ENCODE data around the gene SPCS3. TPM values are rescaled to one million over a fixed set of nuclear protein-coding genes. Genes with fewer than 3 reads are reported as not detected.
"Not testable (repeated sequence)": the region's sequence is repeated elsewhere in the genome, so short reads cannot be mapped to it uniquely, and the experiment has no call there.

Gene SPCS3
- total RNA-seq, 1 donor from 2014 or later: 101 TPM

DNA sequence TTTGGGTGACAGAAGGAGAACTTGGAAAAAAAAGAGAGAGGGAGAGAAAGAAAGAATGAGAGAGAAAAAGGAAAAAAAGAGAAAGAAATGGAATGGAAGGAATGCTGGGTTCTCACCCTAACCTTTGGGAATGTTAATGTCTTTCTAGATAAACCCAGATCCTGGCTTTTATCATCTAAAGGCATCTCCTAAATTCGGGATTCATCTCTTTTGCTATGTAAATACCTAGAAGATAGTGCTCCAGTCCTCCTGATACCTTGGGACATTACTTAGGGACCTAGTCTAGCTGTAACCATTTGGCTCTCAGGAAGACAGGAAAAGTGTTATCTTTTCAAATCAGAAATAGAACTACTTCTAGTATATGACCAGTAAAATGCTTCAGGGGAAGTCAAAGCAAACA is 15.8 kb upstream of the SPCS3 start:
- DNase-seq (ENCODE audit: low read depth in 2 of 2): no peak

DNA sequence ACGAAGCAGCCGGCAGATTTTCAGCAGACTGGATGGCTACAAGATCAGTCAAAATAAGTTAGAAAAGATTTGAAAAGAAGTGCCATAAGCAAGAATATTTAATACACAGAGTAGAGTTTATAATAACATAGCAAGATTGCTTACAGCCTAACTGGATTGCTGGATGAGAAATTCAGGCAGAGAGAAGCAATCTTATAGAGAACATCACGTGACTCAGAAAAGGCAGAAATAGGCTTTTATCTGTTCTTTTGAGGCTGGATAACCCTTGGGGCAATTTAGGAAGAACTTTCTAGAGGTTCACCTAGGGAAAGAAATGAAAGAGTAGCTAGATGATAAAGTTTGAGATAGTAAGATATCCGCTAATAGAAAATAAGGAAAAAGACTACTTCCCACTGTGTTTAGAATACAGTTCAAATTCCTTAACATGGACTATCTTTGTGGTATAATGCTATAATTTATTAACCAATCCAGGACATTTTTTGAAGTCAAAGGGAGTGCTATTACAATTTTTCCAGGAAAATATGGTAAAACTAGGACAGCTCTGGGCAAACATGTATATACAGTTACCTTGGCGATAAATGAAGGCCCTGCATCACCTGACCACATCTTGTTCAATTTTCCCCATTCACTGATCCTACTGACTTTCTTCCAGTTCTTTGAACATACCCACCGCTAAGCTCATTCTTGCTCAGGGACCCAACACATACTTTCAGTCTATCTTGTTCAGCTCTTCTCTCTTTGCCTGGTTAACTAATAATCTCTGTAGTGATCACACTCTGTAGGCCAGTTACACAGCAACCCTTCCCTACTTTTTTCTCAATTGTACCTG is 12.7 kb upstream of the SPCS3 start:
- DNase-seq (ENCODE audit: low read depth in 2 of 2): no peak

DNA sequence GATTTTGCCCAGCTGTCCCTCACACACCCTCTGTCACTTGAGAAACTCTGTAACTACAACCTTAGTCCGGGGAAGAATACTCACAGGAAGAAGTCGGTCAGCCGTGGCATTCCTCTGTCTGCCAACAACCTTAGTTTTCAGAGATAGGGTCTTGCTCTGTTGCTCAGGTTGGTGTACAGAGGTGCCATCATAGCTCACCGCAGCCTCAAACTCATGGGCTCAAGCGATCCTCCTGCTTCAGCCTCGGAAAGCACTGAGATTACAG is 12.2 kb upstream of the SPCS3 start:
- DNase-seq (ENCODE audit: low read depth in 2 of 2): no peak

DNA sequence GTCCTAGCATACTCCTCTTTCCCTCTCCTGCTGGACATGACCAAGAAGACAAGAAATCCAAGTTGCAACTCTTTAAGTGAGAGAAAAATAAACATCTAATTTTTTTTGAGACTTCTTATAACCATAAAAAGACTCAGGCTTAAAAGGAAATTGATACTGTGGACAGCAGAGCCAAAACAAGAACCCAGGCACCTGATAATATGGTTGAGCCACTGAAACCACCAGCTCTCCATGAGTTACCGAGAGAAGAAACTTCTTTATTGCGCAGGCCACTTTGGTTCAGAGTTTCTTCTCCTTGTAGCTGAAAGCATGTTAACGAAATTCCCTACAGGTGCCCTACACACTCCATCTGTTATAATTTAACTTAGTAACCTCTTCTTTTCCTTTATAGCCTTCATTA is 11.3 kb upstream of the SPCS3 start:
- no peak for DNase-seq (ENCODE audit: low read depth in 2 of 2)

DNA sequence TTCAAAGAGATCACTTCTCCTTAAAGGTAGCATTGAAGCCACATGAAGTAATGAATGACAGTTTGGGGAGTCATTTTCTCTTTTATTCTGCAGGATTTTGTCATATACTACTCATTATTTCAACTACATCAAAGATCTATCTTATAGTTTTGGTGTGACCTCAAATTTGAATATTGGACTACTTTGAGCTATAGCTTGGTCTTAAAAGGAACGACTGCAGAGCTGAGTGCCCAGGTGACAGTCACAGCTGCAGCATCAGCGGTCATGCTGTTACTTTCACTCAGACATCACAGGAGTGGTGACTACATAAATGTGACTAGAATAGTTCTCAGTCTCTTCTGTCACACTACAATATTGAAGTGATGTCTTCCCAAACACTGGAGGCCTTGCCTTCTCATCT is 10.7 kb upstream of the SPCS3 start:
- no peak for DNase-seq (ENCODE audit: low read depth in 2 of 2)

DNA sequence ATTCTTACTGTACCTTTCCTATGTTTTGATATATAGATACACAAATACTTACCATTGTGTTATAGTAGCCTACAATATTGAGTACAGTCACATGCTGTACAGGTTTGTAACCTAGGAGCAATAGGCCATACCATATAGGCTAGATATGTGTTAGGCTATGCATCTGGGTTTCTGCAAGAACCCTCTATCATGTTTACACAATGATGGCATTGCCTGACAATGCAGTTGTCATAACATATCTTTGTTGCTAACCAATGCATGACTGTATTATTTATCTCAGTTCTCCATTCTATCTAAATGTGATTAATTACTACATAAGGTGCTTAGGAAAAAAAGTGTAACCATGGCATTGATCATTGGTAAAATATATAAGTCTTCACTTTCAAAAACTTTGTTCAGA is 10.0 kb upstream of the SPCS3 start:
- no peak for DNase-seq (ENCODE audit: low read depth in 2 of 2)

DNA sequence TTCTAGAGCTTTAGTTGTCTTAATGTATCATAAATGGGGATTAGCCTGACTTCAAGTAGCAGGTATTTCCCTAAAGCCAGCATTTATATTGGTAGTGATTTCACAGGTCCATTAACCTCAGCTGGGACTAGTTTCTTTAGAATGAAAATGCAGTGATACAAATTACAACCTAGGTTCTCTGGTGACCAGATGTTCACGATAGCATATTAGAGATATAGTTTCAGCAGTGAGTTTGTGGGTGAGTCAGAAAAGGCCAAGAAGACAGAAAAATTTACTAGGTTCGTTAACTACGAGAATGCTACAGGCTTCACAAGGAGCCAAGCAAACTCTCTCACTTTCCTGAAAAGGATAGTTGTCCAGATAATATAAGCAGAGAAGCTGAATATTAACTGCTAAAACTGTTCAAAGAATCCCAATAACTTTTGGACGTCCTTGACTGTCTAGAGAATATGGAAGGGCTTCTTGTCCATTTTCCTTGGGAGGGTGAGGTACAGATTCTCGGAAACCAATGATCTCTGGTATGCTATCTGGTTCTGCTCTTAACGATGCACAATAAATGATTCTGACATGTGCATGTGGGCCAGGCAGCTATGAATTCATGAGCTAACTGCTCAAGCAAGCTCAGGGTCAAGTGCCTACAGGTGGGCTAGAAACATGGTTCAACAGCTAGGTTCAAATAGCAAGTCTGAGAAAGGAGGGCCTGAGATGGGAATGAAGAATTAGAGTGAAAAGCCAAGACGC is 6.0 kb upstream of the SPCS3 start:
- no peak for DNase-seq (ENCODE audit: low read depth in 2 of 2)

DNA sequence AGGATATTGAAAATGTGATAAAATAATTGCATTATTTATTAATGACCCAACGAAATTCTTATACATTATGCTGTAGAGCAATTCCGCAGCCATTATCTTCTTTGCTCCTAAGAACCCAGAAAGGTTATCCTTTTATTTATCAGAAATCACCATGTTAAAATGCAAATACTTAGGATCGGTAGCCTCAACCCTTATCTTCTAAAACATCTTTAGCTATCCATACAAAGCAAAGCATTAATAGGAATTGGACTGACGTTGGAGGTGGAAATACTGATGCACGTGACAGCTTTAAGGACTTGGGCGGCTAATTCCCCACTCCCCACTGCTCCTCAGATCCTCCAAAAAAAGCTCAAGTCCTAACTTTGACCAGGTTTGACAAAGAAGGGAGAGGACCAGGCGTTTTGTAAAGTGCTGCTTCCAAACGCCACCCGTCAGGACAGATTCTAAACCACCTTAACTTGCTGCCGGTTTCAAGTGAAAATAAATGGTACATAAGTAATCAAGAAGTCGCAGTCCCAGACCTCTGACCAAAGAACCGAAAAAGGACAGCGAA is 539 bp upstream of the SPCS3 start:
- peak in 1 of 2 donors; percentile 35 for DNase-seq (ENCODE audit: low read depth in 2 of 2)

DNA sequence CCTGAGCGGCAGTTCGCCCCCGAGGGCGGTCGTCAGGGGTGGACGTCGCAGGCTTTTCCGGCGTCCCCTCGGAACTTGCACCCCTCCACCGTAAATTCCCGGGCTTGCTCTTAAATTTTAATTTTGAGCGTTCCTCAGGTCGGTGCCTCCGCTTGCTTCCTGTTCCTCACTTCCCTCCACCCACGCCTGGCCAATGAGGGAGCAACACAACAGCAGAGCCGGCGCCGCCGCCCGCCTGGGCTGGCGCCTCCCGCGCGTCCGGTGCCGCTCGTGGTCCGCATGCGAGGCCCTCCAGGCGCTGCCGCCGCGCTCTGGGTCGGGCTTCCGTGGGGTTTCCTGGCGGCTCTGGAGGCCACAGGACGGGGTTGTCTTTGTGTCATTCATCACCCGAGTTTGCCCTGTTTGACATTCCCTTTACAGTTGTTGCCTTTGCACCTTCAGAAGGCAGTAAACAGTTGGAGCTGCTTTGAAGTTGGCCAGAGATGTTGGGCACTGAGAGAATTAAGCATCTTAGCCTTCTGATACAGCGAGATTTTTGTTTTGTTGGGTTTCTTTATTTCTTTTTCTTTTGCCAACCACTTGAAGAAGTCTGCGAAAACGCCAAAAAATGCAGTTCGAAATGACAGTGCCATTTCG is 692 bp downstream of the SPCS3 start:
- peak; percentile 84 to 95 for DNase-seq (ENCODE audit: low read depth in 2 of 2)

DNA sequence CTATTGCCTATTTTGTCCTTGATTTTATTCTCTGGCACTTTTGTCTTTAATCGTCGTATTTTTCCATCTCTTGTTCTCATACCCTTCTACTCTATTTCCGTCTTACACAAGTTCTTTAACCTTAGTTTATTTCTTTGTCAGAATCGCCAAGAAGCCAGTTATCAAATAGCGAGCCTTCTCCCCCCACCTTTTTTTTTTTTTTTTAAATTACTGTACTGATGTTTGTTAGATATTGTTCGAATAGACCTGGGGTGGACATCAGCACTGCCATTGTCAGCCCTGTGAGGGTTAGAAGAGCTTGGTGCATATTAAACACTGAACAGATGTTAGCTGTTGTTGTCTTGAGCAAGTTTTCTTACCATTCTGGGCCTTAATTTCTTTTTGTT is 1.2 kb downstream of the SPCS3 start:
- peak in 1 of 2 donors; percentile 35 for DNase-seq (ENCODE audit: low read depth in 2 of 2)

DNA sequence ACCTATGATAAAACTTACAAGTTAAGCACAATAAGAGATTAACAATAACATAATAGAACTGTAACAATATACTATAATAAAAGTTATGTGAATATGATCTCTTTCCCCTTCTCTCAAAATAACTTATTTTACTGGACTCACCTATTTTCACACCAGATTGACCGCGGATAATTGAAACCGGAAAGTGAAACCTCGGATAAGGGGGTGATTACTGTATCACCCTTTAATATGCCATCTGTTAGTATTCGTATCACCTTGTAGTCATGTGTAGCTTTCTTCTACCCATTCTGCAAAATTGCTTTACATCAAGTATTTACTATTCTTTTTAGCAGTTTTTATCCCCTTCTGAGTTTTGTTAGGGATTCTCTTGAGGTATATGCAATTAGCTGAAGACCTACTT is 1.8 kb downstream of the SPCS3 start:
- DNase-seq (ENCODE audit: low read depth in 2 of 2): no peak

DNA sequence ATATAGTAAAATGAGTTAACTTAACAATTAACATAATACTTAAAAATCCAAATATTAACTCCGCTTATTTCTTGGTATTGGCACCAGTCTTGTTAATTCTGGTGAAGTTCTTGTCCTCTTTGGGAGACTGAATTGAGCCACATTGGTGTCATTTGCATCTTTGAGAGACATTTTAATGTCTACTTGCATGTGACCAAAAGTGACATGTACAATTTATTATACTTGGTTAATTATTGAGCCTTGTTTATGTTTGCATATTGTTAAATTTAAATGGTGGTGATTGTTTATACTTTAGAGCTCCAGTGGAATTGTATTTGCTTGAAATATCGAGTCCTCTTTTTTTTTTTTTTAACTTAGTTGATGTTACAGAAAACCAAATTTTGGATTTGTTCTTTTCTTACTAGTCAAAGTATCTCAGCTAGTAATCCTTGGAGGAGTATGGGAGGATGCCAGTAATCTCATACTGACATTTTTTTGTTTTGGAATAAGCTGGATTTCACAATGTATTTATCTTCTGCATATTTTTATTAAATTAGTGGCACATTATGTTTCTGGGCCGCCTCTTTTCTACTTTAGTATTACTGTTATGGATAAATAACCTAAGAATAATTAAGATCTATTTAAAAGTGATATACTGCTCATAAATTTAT is 3.9 kb downstream of the SPCS3 start:
- no peak for DNase-seq (ENCODE audit: low read depth in 2 of 2)

DNA sequence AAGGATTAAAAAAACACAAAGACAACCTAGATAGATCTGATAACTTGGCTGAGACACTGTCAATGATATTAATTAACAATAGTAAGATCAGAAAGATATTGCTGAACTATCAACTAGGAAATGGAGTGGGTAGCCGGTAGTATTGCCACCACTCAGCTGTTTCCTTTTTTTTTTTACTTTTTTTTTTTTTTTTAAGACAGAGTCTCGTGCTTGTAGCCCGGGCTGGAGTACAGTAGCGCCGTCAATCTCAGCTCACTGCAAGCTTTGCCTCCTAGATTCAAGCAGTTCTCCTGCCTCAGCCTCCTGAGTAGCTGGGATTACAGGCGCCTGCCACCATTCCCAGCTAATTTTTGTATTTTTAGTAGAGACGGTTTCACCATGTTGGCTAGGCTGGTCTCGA is 5.1 kb downstream of the SPCS3 start:
- not testable (repeated sequence) for DNase-seq (ENCODE audit: low read depth in 2 of 2)

DNA sequence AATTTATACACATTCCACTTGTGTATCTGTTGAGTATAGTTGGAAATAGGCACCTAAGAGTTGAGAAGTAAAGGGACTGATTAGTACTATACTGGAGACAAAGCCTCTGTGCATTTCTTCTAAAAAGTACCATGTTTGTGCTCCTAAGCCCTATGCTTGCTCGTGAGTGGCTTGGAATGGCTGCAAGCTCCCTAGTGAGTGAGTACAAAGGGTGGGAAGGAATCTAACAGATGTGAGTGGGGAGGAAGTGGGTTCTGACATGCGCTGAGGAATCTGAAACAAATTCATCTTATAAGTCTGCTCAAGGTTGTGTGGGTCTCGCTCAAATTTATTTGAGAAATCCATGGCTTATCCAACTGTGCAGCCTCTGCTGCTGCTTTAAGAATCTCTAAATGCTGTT is 13.3 kb downstream of the SPCS3 start:
- DNase-seq (ENCODE audit: low read depth in 2 of 2): no peak

DNA sequence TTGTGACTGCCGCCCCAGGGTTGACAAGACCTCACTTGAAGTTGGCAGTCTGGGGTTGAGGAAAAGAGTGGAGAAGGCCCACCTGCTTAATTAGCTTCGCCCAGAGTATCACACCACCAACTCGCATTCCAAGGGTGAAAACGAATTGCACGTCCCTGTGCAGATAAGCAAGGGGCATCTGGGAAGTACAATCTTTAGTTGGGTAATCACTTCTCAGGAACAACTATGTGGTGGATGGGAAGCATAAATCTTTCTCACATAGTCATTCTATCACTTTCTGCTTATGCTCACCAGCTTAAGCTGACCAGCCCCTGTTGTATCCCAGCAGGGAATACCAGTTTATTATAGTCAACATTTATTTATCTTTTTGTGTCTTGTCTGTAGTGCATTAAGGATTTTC is 14.3 kb downstream of the SPCS3 start:
- DNase-seq (ENCODE audit: low read depth in 2 of 2): no peak

DNA sequence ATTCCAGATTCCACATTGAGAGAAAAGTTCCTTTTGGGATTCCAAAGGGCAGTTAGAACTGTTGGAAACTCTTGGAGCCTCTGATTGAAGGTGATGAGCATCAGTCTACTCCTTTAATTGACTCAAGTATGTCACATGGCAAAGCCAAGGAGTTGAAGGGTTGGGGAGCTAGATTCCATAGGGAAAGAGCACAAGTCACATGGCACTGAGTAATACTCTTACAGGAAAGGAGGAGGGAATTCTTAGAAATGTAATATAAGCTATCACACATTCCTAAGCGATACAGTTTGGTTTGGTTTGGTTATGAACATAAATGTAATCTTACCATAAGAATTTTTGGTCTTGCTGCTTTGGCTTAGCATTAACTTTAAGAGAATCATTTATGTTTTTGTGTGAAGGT is 15.7 kb downstream of the SPCS3 start:
- peak in 1 of 2 donors; percentile 12 for DNase-seq (ENCODE audit: low read depth in 2 of 2)

DNA sequence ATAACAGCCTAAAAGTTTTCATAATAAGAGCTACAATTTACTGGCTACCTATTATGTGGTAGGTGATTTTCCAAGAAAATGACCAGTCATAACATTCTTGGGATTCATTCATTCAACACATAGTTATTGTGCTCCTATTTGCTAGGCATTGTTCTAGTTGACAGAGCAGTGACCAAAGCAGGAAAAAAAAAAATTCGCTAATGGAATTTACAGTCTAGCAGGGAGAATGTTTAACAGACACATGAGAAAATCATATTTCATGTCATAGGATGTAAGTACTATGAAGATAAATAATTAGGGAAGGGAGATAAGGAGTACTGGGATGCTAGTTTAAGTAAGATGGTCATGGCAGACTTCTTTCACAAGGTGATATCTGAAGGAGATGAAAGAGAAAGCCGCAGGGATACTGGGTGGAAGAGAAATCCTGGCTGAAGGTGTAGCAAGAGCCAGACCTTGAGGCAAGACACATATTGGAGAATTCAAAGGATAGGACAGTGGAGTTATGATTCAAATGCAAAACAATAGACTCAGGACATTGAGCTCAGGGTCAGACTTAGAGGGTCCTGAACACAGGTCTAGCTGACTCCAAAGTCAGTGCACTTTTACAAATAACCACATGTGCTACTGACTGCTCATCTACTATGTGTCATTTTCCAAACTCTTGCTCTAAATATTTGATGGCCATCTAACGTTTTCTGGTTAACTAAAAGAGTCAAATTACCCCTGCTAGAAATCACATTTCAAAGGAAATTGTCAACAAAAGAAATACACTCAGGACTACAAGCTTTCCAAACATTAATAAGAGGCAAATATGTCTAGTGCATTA is 20.4 kb downstream of the SPCS3 start:
- DNase-seq (ENCODE audit: low read depth in 2 of 2): peak in 1 of 2 donors; percentile 40

DNA sequence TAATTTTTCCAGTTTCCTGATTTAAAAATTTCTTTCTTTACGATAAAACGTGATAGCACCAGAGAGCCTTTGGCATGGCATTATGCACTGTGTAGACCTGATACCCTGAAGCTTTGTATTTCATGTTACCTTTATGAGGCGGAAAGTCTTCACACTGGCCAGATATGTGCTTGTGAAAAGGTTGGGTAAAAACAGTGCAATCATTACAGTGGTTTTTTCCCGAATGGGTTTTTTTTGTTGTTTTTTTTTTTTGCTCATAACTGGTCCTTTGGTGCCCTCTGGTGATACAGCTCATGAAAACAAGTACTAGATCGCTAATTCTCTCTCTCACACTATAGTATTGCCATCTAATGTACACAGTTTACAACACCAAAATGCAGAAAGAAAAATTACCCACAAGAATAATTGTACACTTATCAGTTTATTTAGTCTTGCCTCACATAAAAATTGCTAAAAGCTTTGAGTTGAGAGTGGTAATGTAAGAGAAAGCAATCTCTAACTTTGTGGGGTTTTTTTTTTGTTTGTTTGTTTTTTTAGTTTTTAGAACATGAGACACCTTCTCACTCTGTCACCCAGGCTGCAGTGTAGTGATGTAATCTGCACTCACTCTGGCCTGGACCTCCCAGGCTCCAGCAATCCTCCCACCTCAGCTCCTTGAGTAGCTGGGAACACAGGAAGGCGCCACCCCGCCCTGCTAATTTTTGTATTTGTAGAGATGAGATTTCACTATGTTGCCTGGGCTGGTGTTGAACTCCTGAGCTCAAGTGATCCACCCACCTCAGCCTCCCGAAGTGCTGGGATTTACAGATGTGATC is 21.3 kb downstream of the SPCS3 start:
- DNase-seq (ENCODE audit: low read depth in 2 of 2): peak; percentile 61 to 65

DNA sequence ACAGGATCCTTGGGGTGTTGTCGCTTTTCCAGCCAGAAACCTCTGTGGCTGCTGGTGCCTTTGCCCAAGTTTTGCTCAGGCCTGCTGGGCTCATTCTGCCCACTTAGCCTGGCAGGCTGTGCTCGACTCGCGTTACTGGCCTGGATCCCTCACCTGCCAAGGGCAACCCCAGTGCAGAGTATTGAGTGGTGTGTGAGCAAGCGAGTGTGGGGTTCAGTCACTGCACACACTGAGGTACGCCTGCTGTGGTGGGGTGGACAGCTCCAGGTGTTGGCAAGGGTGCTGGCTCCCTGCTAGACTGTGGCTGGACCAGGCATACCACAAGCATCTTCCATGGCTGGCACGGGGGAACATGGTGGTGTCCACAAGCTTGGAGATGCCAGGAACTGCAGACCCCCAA is 22.6 kb downstream of the SPCS3 start:
- DNase-seq (ENCODE audit: low read depth in 2 of 2): no peak

DNA sequence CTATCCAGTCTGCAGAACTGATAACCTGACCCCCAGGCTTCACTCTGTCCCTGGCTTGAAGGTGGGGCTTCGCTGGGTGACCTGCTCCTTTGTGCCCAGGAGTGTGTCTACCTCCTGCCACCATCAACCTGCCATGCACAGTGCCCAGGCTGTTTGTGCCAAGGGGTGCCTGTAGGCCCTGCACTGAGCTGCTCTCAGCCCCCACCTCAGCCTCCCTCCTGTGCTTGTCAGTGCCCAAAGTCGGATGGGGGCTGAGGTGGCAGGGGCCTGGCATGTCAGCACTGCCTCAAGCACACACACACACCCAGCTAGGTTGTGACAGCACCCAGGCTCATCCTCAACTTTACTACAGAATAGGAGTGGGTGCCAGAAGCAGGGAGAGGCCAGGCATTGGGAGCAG is 23.5 kb downstream of the SPCS3 start:
- DNase-seq (ENCODE audit: low read depth in 2 of 2): no peak

Data from dermis microvascular lymphatic vessel endothelial cell (primary cell).